ENCODE measurements around the gene BRPF3. TPM values are rescaled to one million over a fixed set of nuclear protein-coding genes. Genes with fewer than 3 reads are reported as not detected.

The BRPF3 gene
- polyA plus RNA-seq, 1 donor from 2014 or later: 10.1 TPM

GRCh38 chr6:36204068-36204753 lies 7.7 kb downstream of the BRPF3 start:
- H4K20me1 ChIP-seq (ENCODE audit: insufficient read depth): no peaks in the 10 kb centered on the region
- H3K27ac ChIP-seq (ENCODE audit: low read length): no peak overlapping the region
- H3K4me2 ChIP-seq (ENCODE audit: low read length): no peak overlapping the region
- H3K27me3 ChIP-seq (ENCODE audit: insufficient read depth, low read depth, low read length): no peaks in the 10 kb centered on the region
- H3K9ac ChIP-seq (ENCODE audit: low read length): no peak overlapping the region
- H2AFZ ChIP-seq (ENCODE audit: low read depth, low read length): no peak overlapping the region
- H3K9me2 ChIP-seq (ENCODE audit: insufficient read depth, low read length): no peaks in the 10 kb centered on the region
- H3K4me3 ChIP-seq (ENCODE audit: low read length): peak overlapping the region; percentile 39
- peaks cover 36% of the 10 kb centered on the region for H3K36me3 ChIP-seq (ENCODE audit: insufficient read depth, low read length)
- peaks cover 63% of the 10 kb centered on the region for H3K79me2 ChIP-seq (replicated peaks; ENCODE audit: insufficient read depth, low read length)
- no peaks in the 10 kb centered on the region for H3F3A ChIP-seq (ENCODE audit: insufficient read depth, low read length, poor library complexity, severe bottlenecking)
- no peaks in the 10 kb centered on the region for H3K9me3 ChIP-seq (ENCODE audit: low read length)
- no peak for TF ChIP-seq TAF1 (IDR thresholded peaks at IDR 0.05; ENCODE audit: low read depth)
- TF ChIP-seq RAD21 (conservative IDR thresholded peaks at IDR 0.05): no peak
- no peak for TF ChIP-seq MXI1 (conservative IDR thresholded peaks at IDR 0.05; ENCODE audit: poor library complexity, severe bottlenecking)
- TF ChIP-seq EZH2 (IDR thresholded peaks at IDR 0.05; ENCODE audit: borderline replicate concordance, insufficient read depth, low read length, poor library complexity, severe bottlenecking): no peak
- no peak for TF ChIP-seq EP300 (conservative IDR thresholded peaks at IDR 0.05; ENCODE audit: poor library complexity, severe bottlenecking)
- TF ChIP-seq REST (IDR thresholded peaks at IDR 0.05; ENCODE audit: borderline replicate concordance): no peak
- no peak for TF ChIP-seq CTCF (IDR thresholded peaks at IDR 0.05; ENCODE audit: poor library complexity, severe bottlenecking)
- TF ChIP-seq POLR2AphosphoS5 (IDR thresholded peaks at IDR 0.05): no peak
- no peak for TF ChIP-seq SMC3 (conservative IDR thresholded peaks at IDR 0.05; ENCODE audit: poor library complexity)

- no peak overlapping the region for H3K4me3 ChIP-seq (ENCODE audit: low read length)
- H2AFZ ChIP-seq (ENCODE audit: low read depth, low read length): no peak overlapping the region
- no peak for TF ChIP-seq SMC3 (conservative IDR thresholded peaks at IDR 0.05; ENCODE audit: poor library complexity)
- no peak for TF ChIP-seq REST (IDR thresholded peaks at IDR 0.05; ENCODE audit: borderline replicate concordance)
- TF ChIP-seq CTCF (IDR thresholded peaks at IDR 0.05; ENCODE audit: poor library complexity, severe bottlenecking): no peak
- no peak for TF ChIP-seq EP300 (conservative IDR thresholded peaks at IDR 0.05; ENCODE audit: poor library complexity, severe bottlenecking)
- TF ChIP-seq EZH2 (IDR thresholded peaks at IDR 0.05; ENCODE audit: borderline replicate concordance, insufficient read depth, low read length, poor library complexity, severe bottlenecking): no peak
- TF ChIP-seq POLR2AphosphoS5 (IDR thresholded peaks at IDR 0.05): no peak
- TF ChIP-seq RAD21 (conservative IDR thresholded peaks at IDR 0.05): no peak
- TF ChIP-seq MXI1 (conservative IDR thresholded peaks at IDR 0.05; ENCODE audit: poor library complexity, severe bottlenecking): no peak
- TF ChIP-seq TAF1 (IDR thresholded peaks at IDR 0.05; ENCODE audit: low read depth): no peak
- no peak overlapping the region for H3K27ac ChIP-seq (ENCODE audit: low read length)
- no peaks in the 10 kb centered on the region for H4K20me1 ChIP-seq (ENCODE audit: insufficient read depth)
- no peaks in the 10 kb centered on the region for H3F3A ChIP-seq (ENCODE audit: insufficient read depth, low read length, poor library complexity, severe bottlenecking)
- no peaks in the 10 kb centered on the region for H3K9me2 ChIP-seq (ENCODE audit: insufficient read depth, low read length)
- H3K79me2 ChIP-seq (replicated peaks; ENCODE audit: insufficient read depth, low read length): peaks cover 34% of the 10 kb centered on the region
- peaks cover 21% of the 10 kb centered on the region for H3K36me3 ChIP-seq (ENCODE audit: insufficient read depth, low read length)
- no peaks in the 10 kb centered on the region for H3K9me3 ChIP-seq (ENCODE audit: low read length)
- H3K27me3 ChIP-seq (ENCODE audit: insufficient read depth, low read depth, low read length): no peaks in the 10 kb centered on the region
- no peak overlapping the region for H3K9ac ChIP-seq (ENCODE audit: low read length)
- no peak overlapping the region for H3K4me2 ChIP-seq (ENCODE audit: low read length)
These were observed 10.6 kb downstream of the BRPF3 start for GRCh38 chr6:36207155-36207554.
